HFFc6 (cell line): ENCODE data around the gene TEX261. TPM values are rescaled to one million over a fixed set of nuclear protein-coding genes. Genes with fewer than 3 reads are reported as not detected.
"Not testable (repeated sequence)": the region's sequence is repeated elsewhere in the genome, so short reads cannot be mapped to it uniquely, and the experiment has no call there.

Experiments
- DNase-seq: peaks from one replicate; pipeline ENCODE4 v3.0.0-alpha.2; 2018
- H3K27ac Mint-ChIP-seq: 2 replicates; pipeline ENCODE4 v1.8.0; 2020; ENCODE audit warnings: mild to moderate bottlenecking, mixed read lengths
- H3K27me3 Mint-ChIP-seq: 2 replicates; pipeline ENCODE4 v1.8.0; 2021; ENCODE audit warnings: mild to moderate bottlenecking, moderate library complexity, mixed read lengths; ENCODE audit not compliant: insufficient read depth
- H3K36me3 Mint-ChIP-seq: 2 replicates; pipeline ENCODE4 v1.8.0; 2021; ENCODE audit warnings: low read depth, mixed read lengths
- H3K4me1 Mint-ChIP-seq: 2 replicates; pipeline ENCODE4 v1.8.0; 2020; ENCODE audit warnings: low read depth, mixed read lengths
- H3K4me3 Mint-ChIP-seq: 2 replicates; pipeline ENCODE4 v1.8.0; 2020; ENCODE audit warnings: mild to moderate bottlenecking, moderate library complexity, mixed read lengths
- H3K9me3 Mint-ChIP-seq: 2 replicates; pipeline ENCODE4 v1.8.0; 2020; ENCODE audit warnings: mild to moderate bottlenecking, mixed read lengths
- CTCF ChIP-seq: fragments of 200-600 bp; sonication (generic); IDR thresholded peaks from 2 replicates; pipeline ENCODE4 v1.5.0; 2021; ENCODE audit warnings: antibody characterized with exemption, mild to moderate bottlenecking
- long read RNA-seq: library from polyadenylated mRNA; unstranded; transcript quantifications from one replicate; pipeline ENCODE4 v2.0.0, GENCODE V29; 2019
- total RNA-seq, 6 experiments: library from RNA; stranded (reverse); fragmentation: NEBNext Ultra II Directional; extraction: Animal tissue kit (Norgen Biotek cat#: 25700); gene quantifications; 2 replicates in 1 of 6; 3 replicates in 5 of 6; pipeline ENCODE4 v1.2.3, GENCODE V29; 2021

TEX261 gene
- 100 to 1,000 TPM in 3 of 6 experiments, 10 to 100 TPM in 3; 91.6 to 129 (median 103) TPM for total RNA-seq
- long read RNA-seq, transcript TEX261-201 (6 exons, 3,441 nt): major isoform, 18 of 35 reads
- long read RNA-seq, partial matches to known transcripts: 1 of 35 reads
- long read RNA-seq, other reads (novel, unspliced or antisense): 13 of 35 reads

- Mint-ChIP-seq H3K36me3 (peaks cover 4% of the 10 kb centered on the region; the same call in 1 of the 2 replicates), H3K27ac (peak within 1 kb of the TSS; percentile 71), H3K9me3 (no peaks in the 10 kb centered on the region), H3K27me3 (no peaks in the 10 kb centered on the region), H3K4me3 (peak within 1 kb of the TSS; percentile 94), H3K4me1 (peaks cover 27% of the 10 kb centered on the region)
- TF ChIP-seq CTCF: peak; percentile 66; the same call in 1 of the 2 replicates
- peak; percentile 82 for DNase-seq
Observed at GRCh38 chr2:70994699-70995425, at the start of gene TEX261. TSS of gene TEX261 (minus strand) at chr2:70994873. CDS start at chr2:70994757, 116 bp downstream.

- H3K4me3 Mint-ChIP-seq: no peak overlapping the region
- H3K27ac Mint-ChIP-seq: no peak overlapping the region
- H3K36me3 Mint-ChIP-seq: no peaks in the 10 kb centered on the region
- peaks cover 6% of the 10 kb centered on the region; the same call in 1 of the 2 replicates for H3K4me1 Mint-ChIP-seq
- H3K27me3 Mint-ChIP-seq: peaks cover 21% of the 10 kb centered on the region
- no peak for DNase-seq
- no peak for TF ChIP-seq CTCF
- H3K9me3 Mint-ChIP-seq: no peaks in the 10 kb centered on the region
Observed at GRCh38 chr2:71043531-71044407, 49.1 kb upstream of the TEX261 start.

- Mint-ChIP-seq H3K27ac (no peak overlapping the region), H3K36me3 (no peaks in the 10 kb centered on the region), H3K4me3 (no peak overlapping the region), H3K27me3 (peaks cover 14% of the 10 kb centered on the region), H3K4me1 (no peaks in the 10 kb centered on the region; the same call in 1 of the 2 replicates), H3K9me3 (no peaks in the 10 kb centered on the region)
- no peak for TF ChIP-seq CTCF
- no peak for DNase-seq
Observed at GRCh38 chr2:71042287-71042686, 47.6 kb upstream of the TEX261 start.

- H3K4me1 Mint-ChIP-seq, H3K27ac Mint-ChIP-seq, H3K36me3 Mint-ChIP-seq, DNase-seq, H3K9me3 Mint-ChIP-seq, H3K4me3 Mint-ChIP-seq: not testable (repeated sequence)
- H3K27me3 Mint-ChIP-seq: peaks cover 36% of the 10 kb centered on the region
Observed at GRCh38 chr2:71036296-71036695, 41.6 kb upstream of the TEX261 start.

GRCh38 chr2:71023553-71024243 is 29.0 kb upstream of the TEX261 start:
- not testable (repeated sequence) for H3K27ac Mint-ChIP-seq, DNase-seq, H3K4me3 Mint-ChIP-seq, H3K9me3 Mint-ChIP-seq, H3K4me1 Mint-ChIP-seq, H3K36me3 Mint-ChIP-seq
- peaks cover 34% of the 10 kb centered on the region for H3K27me3 Mint-ChIP-seq
- peak; percentile 9; the same call in 1 of the 2 replicates for TF ChIP-seq CTCF

GRCh38 chr2:71021394-71021793 is 26.7 kb upstream of the TEX261 start:
- H3K4me3 Mint-ChIP-seq, DNase-seq, H3K9me3 Mint-ChIP-seq, H3K36me3 Mint-ChIP-seq, H3K27ac Mint-ChIP-seq, H3K4me1 Mint-ChIP-seq: not testable (repeated sequence)
- peaks cover 34% of the 10 kb centered on the region for H3K27me3 Mint-ChIP-seq

- H3K9me3 Mint-ChIP-seq, H3K4me3 Mint-ChIP-seq, DNase-seq, H3K4me1 Mint-ChIP-seq, H3K27ac Mint-ChIP-seq, H3K36me3 Mint-ChIP-seq: not testable (repeated sequence)
- H3K27me3 Mint-ChIP-seq: peaks cover 30% of the 10 kb centered on the region
Observed at GRCh38 chr2:71019989-71020388, 25.3 kb upstream of the TEX261 start.
